GM19468 (cell line): Measurements from ENCODE around the gene EFEMP2.
"Not testable (repeated sequence)": the region's sequence is repeated elsewhere in the genome, so short reads cannot be mapped to it uniquely, and the experiment has no call there.

Experiments
- ATAC-seq: cut with Tn5 transposase; IDR thresholded peaks from one replicate; pipeline ENCODE4 v1.9.1; 2021; ENCODE audit warnings: mild to moderate bottlenecking, moderate library complexity, moderate number of reproducible peaks; ENCODE audit not compliant: unreplicated experiment; ENCODE audit errors: extremely low read depth

EFEMP2 gene

GRCh38 chr11:65900899-65901180 is 28.2 kb upstream of the EFEMP2 start:
- ATAC-seq, result no peak

GRCh38 chr11:65900125-65900898 is 27.7 kb upstream of the EFEMP2 start, which contains the start of gene FOSL1:
TSS of gene FOSL1 (minus strand) at chr11:65900388. CDS start at chr11:65900339, 49 bp downstream.
- peak; percentile 23 for ATAC-seq

DNA sequence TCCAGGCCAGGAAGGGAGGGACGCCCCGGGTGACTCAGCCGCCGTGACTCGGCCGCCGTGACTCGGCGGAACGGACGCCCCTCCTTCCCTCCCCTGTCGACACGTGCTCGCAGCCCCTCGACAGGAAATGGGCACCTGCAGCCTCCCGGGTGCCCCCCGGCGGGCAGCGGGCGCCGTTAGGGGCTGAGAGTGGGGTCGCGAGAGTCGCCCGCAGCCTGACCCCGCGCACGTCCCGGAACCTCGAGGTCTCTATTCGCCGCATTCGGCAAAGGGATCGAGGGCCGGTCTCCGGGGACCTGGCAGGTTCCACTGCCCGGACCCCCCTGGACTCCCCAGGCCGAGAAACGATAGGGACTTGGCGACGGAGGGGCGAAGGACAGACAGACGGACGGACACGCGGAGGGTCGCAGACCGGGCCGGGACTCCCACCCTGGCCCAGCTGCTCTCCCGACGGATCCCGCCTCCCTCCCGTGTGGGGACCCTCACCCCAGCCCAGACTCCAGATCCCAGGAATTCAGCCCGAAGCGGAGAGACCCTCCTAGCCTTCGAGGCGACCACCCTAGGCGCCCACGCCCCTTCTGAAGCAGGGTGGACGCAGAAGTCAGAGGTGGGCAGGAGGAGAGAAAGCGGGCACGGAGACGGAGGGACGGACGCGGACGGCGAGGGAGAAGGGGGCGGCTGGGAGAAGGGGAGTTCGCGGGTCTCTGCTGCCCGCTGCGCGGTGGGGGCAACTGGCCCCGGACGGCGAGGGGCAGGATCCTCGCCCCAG is 26.9 kb upstream of the EFEMP2 start:
- no peak for ATAC-seq

DNA sequence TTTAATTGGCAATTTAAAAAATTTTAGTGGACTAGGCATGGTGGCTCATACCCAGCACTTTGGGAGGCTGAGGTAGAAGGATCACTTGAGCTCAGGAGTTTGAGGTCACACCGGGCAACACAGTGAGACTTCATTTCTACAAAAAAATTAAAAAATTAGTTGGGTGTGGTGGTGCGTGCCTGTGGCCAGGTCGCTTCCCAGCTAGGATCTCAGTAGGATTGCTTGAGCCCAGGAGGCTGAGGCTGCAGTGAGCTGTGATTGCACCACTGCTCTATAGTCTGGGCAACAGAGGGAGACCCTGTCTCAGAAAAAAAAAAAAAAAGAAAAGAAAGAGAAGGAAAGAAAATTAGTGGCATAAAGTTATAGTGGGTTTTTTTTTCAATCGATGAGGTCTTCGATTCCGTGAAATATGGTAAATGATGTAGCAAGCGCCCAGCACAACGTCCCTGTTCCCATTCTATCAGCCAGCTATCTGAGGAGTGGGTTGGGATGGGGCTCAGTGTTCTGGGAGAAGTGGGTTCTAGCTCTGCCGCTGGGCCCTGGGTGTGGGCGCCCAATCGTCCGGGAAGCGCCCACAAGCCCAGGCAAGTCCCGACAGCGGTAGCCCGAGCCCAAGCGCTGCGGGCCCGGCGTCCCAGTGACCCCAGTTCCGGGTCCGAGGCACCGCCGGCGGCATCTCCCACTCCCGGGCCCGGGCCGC is 26.2 kb upstream of the EFEMP2 start:
- ATAC-seq, result no peak

GRCh38 chr11:65897020-65897471 is 24.4 kb upstream of the EFEMP2 start:
- no peak for ATAC-seq

- ATAC-seq, result no peak
Observed at GRCh38 chr11:65896034-65896999, 23.7 kb upstream of the EFEMP2 start.

DNA sequence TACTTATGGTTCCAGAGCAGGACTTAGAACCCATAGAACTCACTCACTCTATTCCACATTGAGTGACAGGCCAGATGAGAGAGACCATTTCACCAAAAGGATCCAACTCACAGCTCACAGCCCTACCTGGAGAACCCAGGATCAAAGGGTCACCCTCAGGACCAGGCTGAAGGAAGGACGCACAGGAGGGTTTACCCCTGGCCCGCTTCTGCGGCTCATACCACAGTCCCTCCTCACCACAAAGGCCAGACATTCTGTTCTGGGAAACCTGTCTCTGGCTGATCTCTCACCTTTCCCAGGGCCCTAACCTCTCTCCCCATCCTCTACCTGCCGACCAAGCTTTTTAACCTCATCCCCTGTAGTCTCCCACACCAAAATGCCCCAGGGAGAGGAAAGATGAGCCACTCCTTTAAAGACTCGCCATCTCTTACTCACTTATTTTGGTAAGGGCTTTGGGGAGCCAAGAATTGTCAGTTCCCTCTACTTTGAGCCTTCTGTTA is 22.9 kb upstream of the EFEMP2 start:
- ATAC-seq, result no peak

- no peak for ATAC-seq
Observed at GRCh38 chr11:65894034-65894591, 21.5 kb upstream of the EFEMP2 start.

DNA sequence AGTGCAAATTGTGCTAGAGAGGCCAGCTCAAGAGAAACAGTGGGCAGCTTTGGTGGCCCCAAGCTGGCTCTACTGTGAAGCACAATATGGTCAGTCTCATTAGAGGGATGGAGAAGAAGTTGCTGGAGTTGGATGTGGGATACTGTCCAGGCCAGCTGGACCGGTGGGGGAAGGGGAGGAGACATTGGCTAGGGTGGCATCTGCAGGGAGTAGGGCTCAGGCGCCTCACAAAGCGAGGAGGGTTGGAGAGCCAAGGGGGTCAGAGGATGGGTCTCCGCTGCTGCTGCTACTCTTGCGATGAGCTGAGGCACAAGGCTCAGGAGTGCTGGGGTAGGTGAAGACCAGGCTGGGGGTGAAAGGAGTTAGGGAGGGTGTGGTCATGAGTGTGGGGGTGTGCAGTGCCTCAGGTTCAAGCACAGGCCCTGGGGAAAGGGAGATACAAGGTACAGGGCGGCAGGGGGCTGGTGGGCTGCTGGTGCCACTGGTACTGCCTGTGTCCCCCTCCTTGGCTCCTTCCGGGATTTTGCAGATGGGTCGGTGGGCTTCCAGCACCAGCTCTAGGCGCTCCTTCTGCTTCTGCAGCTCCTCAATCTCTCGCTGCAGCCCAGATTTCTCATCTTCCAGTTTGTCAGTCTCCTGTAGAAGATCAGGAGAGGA is 20.2 kb upstream of the EFEMP2 start:
- no peak for ATAC-seq

DNA sequence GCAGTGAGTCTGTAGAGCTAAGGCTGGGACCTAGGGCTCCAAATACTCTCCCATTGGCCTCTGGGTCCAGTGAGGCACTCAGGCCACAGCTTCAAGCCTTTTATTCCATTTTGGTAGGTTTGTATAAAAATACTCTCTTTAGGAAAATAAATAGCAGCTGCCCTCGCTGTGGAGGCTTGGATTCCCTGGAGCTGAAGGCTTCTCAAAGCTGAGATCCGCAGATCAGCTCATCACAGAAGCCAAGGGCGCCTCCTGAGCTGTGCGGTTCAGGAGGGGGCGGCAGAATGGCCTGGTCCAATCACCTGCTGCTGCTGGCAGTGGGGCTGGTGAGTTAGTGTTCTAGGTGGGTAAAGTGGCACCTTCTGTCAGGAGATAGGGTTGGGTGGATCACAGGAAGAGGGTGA is 19.5 kb upstream of the EFEMP2 start:
- ATAC-seq, result not testable (repeated sequence)

GRCh38 chr11:65891219-65892136 is 18.9 kb upstream of the EFEMP2 start:
- no peak for ATAC-seq

DNA sequence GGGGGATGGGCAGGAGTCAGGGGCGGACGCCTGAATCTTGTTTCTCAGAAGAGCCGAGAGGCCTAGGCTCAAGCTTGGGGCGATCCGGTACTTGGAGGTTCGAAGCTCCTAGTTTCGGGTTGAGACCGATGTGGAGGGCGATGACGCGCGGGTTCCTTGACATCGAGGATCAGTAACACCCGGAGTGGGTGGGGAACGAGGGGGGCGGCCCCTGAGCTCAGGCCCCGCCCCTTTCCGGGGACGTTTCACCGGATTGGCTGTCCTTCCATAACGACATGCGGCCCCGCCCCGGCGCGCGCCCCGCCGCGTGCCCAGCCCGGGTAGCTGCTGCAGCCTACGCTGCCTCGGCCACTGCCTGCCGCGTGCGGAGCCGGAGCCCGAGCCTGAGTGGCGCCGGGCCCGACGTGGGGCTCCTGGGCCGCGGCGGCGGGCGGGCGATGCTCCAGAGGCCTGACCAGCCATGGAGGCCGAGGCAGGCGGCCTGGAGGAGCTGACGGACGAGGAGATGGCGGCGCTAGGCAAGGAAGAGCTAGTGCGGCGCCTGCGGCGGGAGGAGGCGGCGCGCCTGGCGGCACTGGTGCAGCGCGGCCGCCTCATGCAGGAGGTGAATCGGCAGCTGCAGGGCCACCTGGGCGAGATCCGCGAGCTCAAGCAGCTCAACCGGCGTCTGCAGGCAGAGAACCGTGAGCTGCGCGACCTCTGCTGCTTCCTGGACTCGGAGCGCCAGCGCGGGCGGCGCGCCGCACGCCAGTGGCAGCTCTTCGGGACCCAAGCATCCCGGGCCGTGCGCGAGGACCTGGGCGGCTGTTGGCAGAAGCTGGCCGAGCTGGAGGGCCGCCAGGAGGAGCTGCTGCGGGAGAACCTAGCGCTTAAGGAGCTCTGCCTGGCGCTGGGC is 18.0 kb upstream of the EFEMP2 start, which contains the start of gene CCDC85B:
Gene CCDC85B, plus strand, starts transcription at position 350 of the 895 bp plus-strand sequence. Its CDS starts 111 bp downstream, at position 461.
- peak; percentile 63 for ATAC-seq

DNA sequence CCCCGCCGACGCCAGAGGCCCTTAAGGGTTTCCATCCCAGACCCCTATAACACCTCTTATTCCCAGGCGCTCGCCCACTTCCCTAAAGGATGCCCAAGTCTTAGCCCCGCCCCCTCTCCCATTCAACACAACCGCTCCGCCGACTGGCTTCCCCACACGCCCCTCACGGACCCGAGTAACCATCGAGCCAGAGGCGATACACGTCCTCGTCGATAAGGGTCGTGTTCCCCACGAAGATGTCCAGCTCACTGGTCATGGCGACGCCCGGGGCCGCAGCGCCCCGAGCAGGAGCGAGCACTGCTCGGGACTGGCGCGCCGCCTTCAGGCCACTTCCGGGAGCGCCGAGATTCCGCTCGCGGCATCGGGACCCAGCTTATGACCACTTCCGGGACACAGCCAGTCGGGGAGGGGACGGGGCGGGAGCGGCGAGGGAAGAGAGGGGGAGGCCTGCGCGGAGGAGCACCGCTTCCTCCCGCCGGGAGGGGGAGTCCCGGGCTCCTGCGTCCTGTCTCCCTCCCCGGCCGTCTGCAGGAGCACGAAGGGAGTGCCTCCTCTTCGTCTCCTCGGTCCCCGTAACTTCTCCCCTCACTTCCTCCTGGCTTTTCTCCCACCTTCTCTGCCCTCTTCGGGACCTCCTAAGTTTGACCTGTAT is 15.7 kb upstream of the EFEMP2 start, which contains the start of gene FIBP:
Gene FIBP, minus strand, starts transcription at position 309 of the 652 bp plus-strand sequence. Its CDS starts 53 bp downstream, at position 256.
- ATAC-seq, result no peak

DNA sequence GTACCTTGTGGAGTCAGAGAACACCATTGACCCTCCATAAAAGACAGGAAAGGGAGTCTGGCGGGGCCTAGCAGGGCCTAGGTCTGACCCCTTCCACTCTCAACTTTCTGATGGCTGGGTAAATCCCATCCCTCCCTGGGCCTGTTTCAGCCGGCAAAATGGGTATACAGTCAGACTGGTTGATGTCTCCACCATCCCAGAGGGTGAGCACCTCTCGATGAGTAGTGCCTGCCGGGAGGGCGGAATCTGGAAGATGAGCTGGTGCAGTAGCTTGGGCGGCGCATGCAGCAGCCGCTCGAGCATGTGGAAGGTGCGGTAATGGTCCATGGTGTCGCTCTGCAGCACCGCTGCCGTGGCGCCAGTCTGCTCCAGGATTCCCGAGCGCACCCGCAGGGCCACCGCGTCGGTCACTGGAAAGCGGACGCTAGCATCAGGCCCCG is 15.1 kb upstream of the EFEMP2 start:
- ATAC-seq, result no peak

DNA sequence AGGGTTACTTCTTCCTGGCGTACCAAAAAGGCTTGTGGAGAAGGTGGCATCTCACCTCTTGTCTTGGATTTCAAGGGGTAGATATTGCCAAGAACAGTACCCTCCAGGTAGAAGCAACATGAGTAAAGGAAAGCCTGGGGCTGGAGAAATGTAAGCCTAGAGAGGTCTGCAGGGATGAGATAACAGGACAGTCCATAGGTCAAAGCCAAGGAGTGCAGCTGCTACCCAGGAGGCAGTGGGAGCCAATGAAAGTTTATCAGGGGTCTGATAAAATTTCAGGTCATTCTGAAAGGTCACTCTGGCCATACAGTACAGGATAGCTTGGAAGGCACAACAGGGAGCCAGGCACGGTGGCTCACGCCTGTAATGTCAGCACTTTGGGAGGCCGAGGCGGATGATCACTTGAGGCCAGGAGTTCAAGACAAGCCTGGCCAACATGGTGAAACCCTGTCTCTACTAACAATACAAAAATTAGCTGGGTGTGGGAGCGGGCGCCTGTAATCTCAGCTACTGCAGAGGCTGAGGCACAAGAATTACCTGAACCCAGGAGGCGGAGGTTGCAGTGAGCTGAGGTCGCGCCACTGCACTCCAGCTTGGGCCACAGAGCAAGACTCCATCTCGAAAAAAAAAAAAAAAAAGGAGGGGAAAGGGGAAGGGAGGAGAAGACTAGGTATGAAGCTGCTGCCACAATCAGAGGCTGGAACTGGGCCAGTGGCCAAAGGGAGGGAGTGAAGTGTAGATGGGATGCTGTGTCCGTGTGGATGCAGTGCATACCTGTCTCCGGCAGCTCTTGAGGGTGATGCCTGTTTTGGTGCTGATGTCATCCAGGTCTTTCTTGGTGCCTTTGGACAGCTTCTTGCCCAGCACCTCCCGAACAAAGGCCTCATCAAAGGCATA is 14.5 kb upstream of the EFEMP2 start:
- ATAC-seq, result no peak
